ENCODE measurements around the gene TNNI2. TPM values are rescaled to one million over a fixed set of nuclear protein-coding genes. Genes with fewer than 3 reads are reported as not detected.

The TNNI2 gene
- total RNA-seq, 4 donors from 2014 or later: 1.0 TPM; not detected in 3

DNA sequence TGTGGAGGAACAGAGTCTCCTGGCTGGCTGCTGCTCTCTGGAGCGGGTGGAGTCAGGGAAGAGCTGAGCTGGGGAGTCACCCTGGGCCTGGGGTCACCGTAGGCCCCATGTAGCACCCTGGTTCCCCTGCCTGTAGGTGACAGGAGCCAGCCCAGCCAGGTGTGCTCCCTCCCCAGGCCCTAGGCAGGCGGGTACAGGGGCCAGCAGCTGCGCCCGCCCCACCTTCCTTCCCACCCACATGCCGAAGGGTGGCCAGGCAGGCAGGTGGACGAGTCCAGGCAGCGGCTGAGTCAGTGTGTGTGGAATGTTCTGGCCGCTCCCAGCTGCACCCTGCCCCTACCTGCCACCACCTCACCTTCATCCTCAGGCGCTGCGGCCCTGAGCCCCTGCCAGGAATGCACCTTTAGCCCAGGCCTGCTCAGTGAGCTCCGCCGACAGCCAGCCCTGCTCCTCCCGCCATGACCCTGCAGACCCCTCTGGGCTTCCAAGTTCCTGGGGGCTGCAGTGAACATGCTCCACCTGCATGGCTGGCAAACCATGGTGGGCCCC is 4.6 kb upstream of the TNNI2 start:
- Histone ChIP-seq H3K27ac (no peak overlapping the region), H3K4me3 (no peak overlapping the region), H3K27me3 (peaks cover 44% of the 10 kb centered on the region), H3K9me3 (no peaks in the 10 kb centered on the region), H3K36me3 (no peaks in the 10 kb centered on the region), H3K4me1 (peaks cover 0 to 23% (median 6%) of the 10 kb centered on the region in 3 donors)
- ATAC-seq: no peak
- TF ChIP-seq EP300 (IDR thresholded peaks at IDR 0.05) (no peak), POLR2AphosphoS5 (IDR thresholded peaks at IDR 0.05) (no peak)
- TF ChIP-seq, protein P1, sequence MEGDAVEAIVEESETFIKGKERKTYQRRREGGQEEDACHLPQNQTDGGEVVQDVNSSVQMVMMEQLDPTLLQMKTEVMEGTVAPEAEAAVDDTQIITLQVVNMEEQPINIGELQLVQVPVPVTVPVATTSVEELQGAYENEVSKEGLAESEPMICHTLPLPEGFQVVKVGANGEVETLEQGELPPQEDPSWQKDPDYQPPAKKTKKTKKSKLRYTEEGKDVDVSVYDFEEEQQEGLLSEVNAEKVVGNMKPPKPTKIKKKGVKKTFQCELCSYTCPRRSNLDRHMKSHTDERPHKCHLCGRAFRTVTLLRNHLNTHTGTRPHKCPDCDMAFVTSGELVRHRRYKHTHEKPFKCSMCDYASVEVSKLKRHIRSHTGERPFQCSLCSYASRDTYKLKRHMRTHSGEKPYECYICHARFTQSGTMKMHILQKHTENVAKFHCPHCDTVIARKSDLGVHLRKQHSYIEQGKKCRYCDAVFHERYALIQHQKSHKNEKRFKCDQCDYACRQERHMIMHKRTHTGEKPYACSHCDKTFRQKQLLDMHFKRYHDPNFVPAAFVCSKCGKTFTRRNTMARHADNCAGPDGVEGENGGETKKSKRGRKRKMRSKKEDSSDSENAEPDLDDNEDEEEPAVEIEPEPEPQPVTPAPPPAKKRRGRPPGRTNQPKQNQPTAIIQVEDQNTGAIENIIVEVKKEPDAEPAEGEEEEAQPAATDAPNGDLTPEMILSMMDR (IDR thresholded peaks at IDR 0.05): no peak
- WGBS, 2 donors (ENCODE audit: low coverage in 1 of 2): no CpG with 5 or more reads among the region's 14 CpGs

DNA sequence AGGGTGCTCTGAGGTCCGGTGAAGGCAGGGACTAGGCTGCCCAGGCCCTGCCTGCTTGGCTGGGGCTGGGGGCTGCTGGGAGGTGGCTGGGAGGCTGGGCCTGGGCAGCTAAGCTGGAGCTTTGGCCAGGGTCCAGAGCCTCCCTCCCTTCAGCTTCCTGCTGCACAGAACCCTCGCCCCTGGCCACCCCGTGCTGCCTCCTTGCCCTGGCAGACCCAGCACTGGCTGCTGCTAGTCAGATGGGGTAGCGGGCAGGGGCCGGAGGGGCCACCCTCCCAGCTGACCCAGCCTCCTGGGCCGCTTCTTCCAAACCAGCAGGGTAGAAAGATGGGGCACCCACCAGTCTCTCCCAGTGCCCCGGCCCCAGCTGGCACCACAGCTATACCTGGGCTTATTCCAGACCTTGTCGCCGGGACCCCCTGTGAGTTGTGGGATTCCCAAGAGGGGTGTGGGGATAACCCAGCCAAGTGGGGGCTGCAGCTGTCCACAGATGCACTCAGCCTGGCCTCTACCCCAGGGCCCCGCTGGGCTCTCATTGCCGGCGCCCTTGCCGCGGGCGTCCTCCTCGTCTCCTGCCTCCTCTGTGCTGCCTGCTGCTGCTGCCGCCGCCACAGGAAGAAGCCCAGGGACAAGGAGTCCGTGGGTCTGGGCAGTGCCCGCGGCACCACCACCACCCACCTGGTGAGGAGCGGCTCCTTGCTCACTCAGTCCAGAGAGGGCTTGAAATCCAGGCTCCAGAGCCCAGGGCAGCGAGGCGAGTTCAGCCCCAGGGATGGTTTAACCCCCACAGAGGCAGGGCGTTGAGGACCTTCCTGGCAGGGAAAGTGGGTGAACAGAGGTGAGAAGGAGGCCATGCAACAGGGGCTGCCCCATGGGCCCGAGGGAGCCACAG is 3.8 kb upstream of the TNNI2 start, which contains the start of gene SYT8:
SYT8 (plus strand) TSS at position 212 of the 892 bp plus-strand sequence; CDS start at position 328, 116 bp downstream.
- Histone ChIP-seq H3K4me3 (no peak within 1 kb of the TSS), H3K27ac (no peak within 1 kb of the TSS)
- WGBS, 2 donors (ENCODE audit: low coverage in 1 of 2): 90% methylated on average over 2 of the region's 26 CpGs; no CpG with 5 or more reads in 1 of the 2 donors

DNA sequence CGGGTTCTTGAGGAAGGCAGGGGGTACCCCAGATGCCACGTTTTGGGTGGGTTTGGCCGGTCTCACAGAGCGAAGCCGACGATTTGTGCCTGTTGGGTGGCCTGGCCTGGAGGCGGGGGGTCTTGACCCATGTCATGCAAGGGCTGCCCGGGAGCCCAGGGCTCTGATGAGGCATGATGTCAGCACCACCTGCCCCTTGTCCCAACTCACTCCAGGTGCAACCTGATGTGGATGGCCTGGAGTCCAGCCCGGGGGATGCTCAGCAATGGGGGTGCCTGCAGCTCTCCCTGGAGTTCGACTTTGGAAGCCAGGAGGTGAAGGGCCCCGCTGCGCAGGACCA is 3.1 kb upstream of the TNNI2 start:
- H3K4me1 ChIP-seq: peaks cover 0 to 23% (median 6%) of the 10 kb centered on the region in 3 donors
- H3K27ac ChIP-seq: no peak overlapping the region
- TF ChIP-seq, protein P1 (IDR thresholded peaks at IDR 0.05): no peak
- no peak for TF ChIP-seq POLR2AphosphoS5 (IDR thresholded peaks at IDR 0.05)
- TF ChIP-seq EP300 (IDR thresholded peaks at IDR 0.05): no peak
- TF ChIP-seq POLR2A (IDR thresholded peaks at IDR 0.05): no peak
- no peaks in the 10 kb centered on the region for H3K36me3 ChIP-seq
- H3K4me3 ChIP-seq: no peak overlapping the region
- peaks cover 30% of the 10 kb centered on the region for H3K27me3 ChIP-seq
- 80 to 100% methylated on average over 3 to 5 of the region's 12 CpGs for WGBS, 2 donors (ENCODE audit: low coverage in 1 of 2)
- H3K9me3 ChIP-seq: no peaks in the 10 kb centered on the region
- no peak for ATAC-seq

More for the DNA sequence above, 3.8 kb upstream of the TNNI2 start, which contains the start of gene SYT8:
- Histone ChIP-seq H3K4me1 (peaks cover 0 to 23% (median 6%) of the 10 kb centered on the region in 3 donors), H3K36me3 (no peaks in the 10 kb centered on the region), H3K9me3 (no peaks in the 10 kb centered on the region), H3K27me3 (peaks cover 36% of the 10 kb centered on the region)
- no peak for ATAC-seq
- TF ChIP-seq EP300 (IDR thresholded peaks at IDR 0.05): no peak
- TF ChIP-seq POLR2A (IDR thresholded peaks at IDR 0.05): no peak
- no peak for TF ChIP-seq POLR2AphosphoS5 (IDR thresholded peaks at IDR 0.05)
- TF ChIP-seq, protein P1 (IDR thresholded peaks at IDR 0.05): no peak

DNA sequence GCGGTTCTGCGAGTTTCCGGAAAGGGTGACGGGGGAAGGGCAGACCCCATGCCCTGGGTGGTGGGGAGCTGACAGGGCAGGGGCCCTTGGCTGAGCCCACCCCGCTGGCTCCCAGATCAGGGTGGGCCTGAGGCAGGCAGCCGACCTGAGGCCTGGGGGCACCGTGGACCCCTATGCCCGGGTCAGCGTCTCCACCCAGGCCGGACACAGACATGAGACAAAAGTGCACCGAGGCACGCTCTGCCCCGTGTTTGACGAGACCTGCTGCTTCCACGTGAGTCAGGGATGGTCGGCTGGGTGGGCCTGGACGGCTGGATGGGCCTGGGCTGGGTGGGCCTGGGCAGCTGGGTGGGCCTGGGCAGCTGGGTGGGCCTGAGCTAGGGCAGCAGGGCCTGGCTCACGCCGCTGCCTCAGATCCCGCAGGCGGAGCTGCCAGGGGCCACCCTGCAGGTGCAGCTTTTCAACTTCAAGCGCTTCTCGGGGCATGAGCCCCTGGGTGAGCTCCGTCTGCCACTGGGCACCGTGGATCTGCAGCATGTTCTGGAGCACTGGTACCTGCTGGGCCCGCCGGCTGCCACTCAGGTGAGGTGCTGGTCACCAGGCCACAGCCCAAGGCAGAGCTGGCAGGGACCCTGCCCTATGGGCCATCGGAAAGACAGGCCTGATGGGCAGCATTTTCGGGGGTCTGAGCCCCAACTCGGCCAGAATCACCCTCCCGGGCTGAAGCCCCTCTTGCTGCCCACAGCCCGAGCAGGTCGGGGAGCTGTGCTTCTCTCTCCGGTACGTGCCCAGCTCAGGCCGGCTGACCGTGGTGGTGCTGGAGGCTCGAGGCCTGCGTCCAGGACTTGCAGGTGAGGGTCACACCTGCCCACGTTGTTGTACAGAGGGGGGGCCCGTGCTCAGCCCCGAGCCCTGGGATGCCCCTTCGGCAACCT is 2.5 kb upstream of the TNNI2 start:
- Histone ChIP-seq H3K4me1 (peaks cover 0 to 23% (median 6%) of the 10 kb centered on the region in 3 donors), H3K27me3 (peaks cover 24% of the 10 kb centered on the region), H3K36me3 (no peaks in the 10 kb centered on the region), H3K4me3 (no peak overlapping the region), H3K9me3 (no peaks in the 10 kb centered on the region), H3K27ac (no peak overlapping the region)
- ATAC-seq: no peak
- 60 to 80% methylated on average over 1 to 3 of the region's 43 CpGs for WGBS, 2 donors (ENCODE audit: low coverage in 1 of 2)
- TF ChIP-seq, protein P1 (IDR thresholded peaks at IDR 0.05): no peak
- TF ChIP-seq POLR2A (IDR thresholded peaks at IDR 0.05) (no peak), POLR2AphosphoS5 (IDR thresholded peaks at IDR 0.05) (no peak), EP300 (IDR thresholded peaks at IDR 0.05) (no peak)

All from gastroesophageal sphincter (tissue), 4 donors.